ENCODE results near the gene LRRC9. TPM values are rescaled to one million over a fixed set of nuclear protein-coding genes. Genes with fewer than 3 reads are reported as not detected.

The LRRC9 gene
- total RNA-seq, 2 experiments from 2014 or later, result not detected

- POLR2A ChIA-PET, result interaction anchor here (0.6 to 6.3 kb wide), 10 partner anchors 9 to 235 kb away, joined by 3 to 76 read pairs (median 4); partner anchors contain the start of genes DHRS7 and PPM1A
- no peak for ATAC-seq (ENCODE audit: poor library complexity)
These were observed 172.6 kb downstream of the LRRC9 start for GRCh38 chr14:60092526-60092920.

GRCh38 chr14:60093080-60093479, 173.1 kb downstream of the LRRC9 start:
- Histone ChIP-seq H3K27ac (ENCODE audit: low read depth in 1 of 2, low read length in 2 of 2) (peak overlapping the region in 1 of 2 donors; percentile 98), H3K36me3 (ENCODE audit: insufficient read depth, low read length) (peaks cover 6% of the 10 kb centered on the region), H3K9me3 (ENCODE audit: control insufficient read depth in 1 of 2, insufficient read depth in 1 of 2, low read length in 2 of 2) (no peaks in the 10 kb centered on the region), H3K27me3 (ENCODE audit: control insufficient read depth in 1 of 2, insufficient read depth in 2 of 2, low read length in 2 of 2) (no peaks in the 10 kb centered on the region), H3K4me3 (ENCODE audit: low read length) (peak overlapping the region; percentile 89), H3K4me1 (ENCODE audit: insufficient read depth, low read length) (peaks cover 21% of the 10 kb centered on the region)
- peaks cover 21% of the 10 kb centered on the region for H3K36me3 Mint-ChIP-seq (ENCODE audit: low read depth)
- intact Hi-C loops (cut with DNase I, micrococcal nuclease), result loop anchor here (5.0 to 10.0 kb wide), 5 partner anchors 59 to 906 kb away; partner anchors contain the start of genes DAAM1 (in 2 of the 2), JKAMP (in 2 of the 2), L3HYPDH (in 2 of the 2) and DHRS7 (in 1 of the 2)
- CTCF ChIA-PET, result interaction anchor here (1.4 kb wide), 1 partner anchor 11 kb away, joined by 4 read pairs; no protein-coding TSS in a partner anchor
- ATAC-seq (ENCODE audit: poor library complexity) (no peak), DNase-seq (no peak)
- peak overlapping the region; percentile 96 for H3K4me3 Mint-ChIP-seq
- H3K4me1 Mint-ChIP-seq (ENCODE audit: low read depth), result peaks cover 58% of the 10 kb centered on the region
- H3K27me3 Mint-ChIP-seq, result no peaks in the 10 kb centered on the region
- TF ChIP-seq CTCF (IDR thresholded peaks at IDR 0.05), result no peak
- POLR2A ChIA-PET, result interaction anchor here (0.6 to 6.3 kb wide), 4 partner anchors 11 to 154 kb away, joined by 3 to 76 read pairs (median 32); partner anchors contain the start of genes DHRS7 and PPM1A
- H3K9me3 Mint-ChIP-seq, result no peaks in the 10 kb centered on the region
- peak overlapping the region; percentile 99 for H3K27ac Mint-ChIP-seq

More at GRCh38 chr14:60092526-60092920, 172.6 kb downstream of the LRRC9 start:
- peak overlapping the region; percentile 94 to 98 for H3K27ac ChIP-seq (ENCODE audit: low read depth in 1 of 2, low read length in 2 of 2)
- peak in 4 of 14 experiments; percentile 13 to 51 (median 36) for DNase-seq
- H3K9me3 ChIP-seq (ENCODE audit: control insufficient read depth in 1 of 2, insufficient read depth in 1 of 2, low read length in 2 of 2), result no peaks in the 10 kb centered on the region
- Mint-ChIP-seq H3K27me3 (no peaks in the 10 kb centered on the region), H3K4me3 (peak overlapping the region; percentile 96), H3K36me3 (ENCODE audit: low read depth) (peaks cover 15% of the 10 kb centered on the region), H3K9me3 (no peaks in the 10 kb centered on the region), H3K27ac (peak overlapping the region; percentile 99), H3K4me1 (ENCODE audit: low read depth) (peaks cover 52% of the 10 kb centered on the region)
- H3K4me1 ChIP-seq (ENCODE audit: insufficient read depth, low read length), result peaks cover 21% of the 10 kb centered on the region
- CTCF ChIA-PET, result interaction anchor here (1.4 to 1.8 kb wide), 2 partner anchors 11 to 128 kb away, joined by 4 to 7 read pairs; no protein-coding TSS in a partner anchor
- H3K4me3 ChIP-seq (ENCODE audit: low read length), result peak overlapping the region; percentile 89
- TF ChIP-seq CTCF (IDR thresholded peaks at IDR 0.05), result no peak
- H3K36me3 ChIP-seq (ENCODE audit: insufficient read depth, low read length), result peaks cover 4% of the 10 kb centered on the region
- H3K27me3 ChIP-seq (ENCODE audit: control insufficient read depth in 1 of 2, insufficient read depth in 2 of 2, low read length in 2 of 2), result no peaks in the 10 kb centered on the region
- intact Hi-C loops (cut with DNase I, micrococcal nuclease), result loop anchor here (5.0 to 10.0 kb wide), 5 partner anchors 60 to 905 kb away; partner anchors contain the start of genes DAAM1 (in 2 of the 2), JKAMP (in 2 of the 2), L3HYPDH (in 2 of the 2) and DHRS7 (in 1 of the 2)

- no peak for DNase-seq
- Histone ChIP-seq H3K9me3 (ENCODE audit: control insufficient read depth in 1 of 2, insufficient read depth in 1 of 2, low read length in 2 of 2) (no peaks in the 10 kb centered on the region), H3K36me3 (ENCODE audit: insufficient read depth, low read length) (peaks cover 10% of the 10 kb centered on the region), H3K4me3 (ENCODE audit: low read length) (peak overlapping the region; percentile 89), H3K27me3 (ENCODE audit: control insufficient read depth in 1 of 2, insufficient read depth in 2 of 2, low read length in 2 of 2) (no peaks in the 10 kb centered on the region), H3K4me1 (ENCODE audit: insufficient read depth, low read length) (peaks cover 21% of the 10 kb centered on the region), H3K27ac (ENCODE audit: low read depth in 1 of 2, low read length in 2 of 2) (no peak overlapping the region)
- POLR2A ChIA-PET, result interaction anchor here (2.2 to 6.3 kb wide), 3 partner anchors 58 to 153 kb away, joined by 18 to 76 read pairs (median 47); partner anchors contain the start of genes DHRS7 and PPM1A
- no peak for TF ChIP-seq CTCF (IDR thresholded peaks at IDR 0.05)
- CTCF ChIA-PET, result no interaction called here
- H3K4me1 Mint-ChIP-seq (ENCODE audit: low read depth), result peaks cover 62% of the 10 kb centered on the region
- H3K4me3 Mint-ChIP-seq, result peak overlapping the region; percentile 96
- intact Hi-C loops (cut with DNase I, micrococcal nuclease), result loop anchor here (5.0 to 10.0 kb wide), 5 partner anchors 59 to 906 kb away; partner anchors contain the start of genes DAAM1 (in 2 of the 2), JKAMP (in 2 of the 2), L3HYPDH (in 2 of the 2) and DHRS7 (in 1 of the 2)
- H3K27me3 Mint-ChIP-seq, result no peaks in the 10 kb centered on the region
- H3K27ac Mint-ChIP-seq, result peak overlapping the region; percentile 99
- ATAC-seq (ENCODE audit: poor library complexity), result no peak
- H3K36me3 Mint-ChIP-seq (ENCODE audit: low read depth), result peaks cover 26% of the 10 kb centered on the region
- no peaks in the 10 kb centered on the region for H3K9me3 Mint-ChIP-seq
These were observed 173.7 kb downstream of the LRRC9 start for GRCh38 chr14:60093606-60094005.
